DOHH2 (cell line): ENCODE data around the gene PASD1.

Experiments
- H3F3A ChIP-seq: fragments of 200-600 bp; sonication (generic), shearing (Covaris generic); 2 replicates; pipeline ENCODE4 v1.6.0; 2016; ENCODE audit warnings: antibody characterized with exemption, mild to moderate bottlenecking; ENCODE audit not compliant: control insufficient read depth, insufficient read depth
- H3K27ac ChIP-seq: fragments of 200-600 bp; sonication (generic); 2 replicates; pipeline ENCODE4 v1.5.1; 2014; ENCODE audit warnings: low read depth, mild to moderate bottlenecking, low read length, moderate library complexity
- H3K27me3 ChIP-seq: fragments of 200-600 bp; sonication (generic); 2 replicates; pipeline ENCODE4 v1.6.1; 2014; ENCODE audit warnings: mild to moderate bottlenecking, low read length, mixed read lengths; ENCODE audit not compliant: control insufficient read depth
- H3K36me3 ChIP-seq: fragments of 200-600 bp; sonication (generic); 2 replicates; pipeline ENCODE4 v1.6.1; 2014; ENCODE audit warnings: mild to moderate bottlenecking, low read length, moderate library complexity, mixed read lengths; ENCODE audit not compliant: control insufficient read depth
- H3K4me1 ChIP-seq: fragments of 200-600 bp; sonication (generic); 2 replicates; pipeline ENCODE4 v1.6.1; 2014; ENCODE audit warnings: mild to moderate bottlenecking, low read length, mixed read lengths; ENCODE audit not compliant: control insufficient read depth
- H3K4me2 ChIP-seq: fragments of 200-600 bp; sonication (generic); 2 replicates; pipeline ENCODE4 v1.6.0; 2014; ENCODE audit warnings: mild to moderate bottlenecking, low read length, moderate library complexity
- H3K4me3 ChIP-seq: fragments of 200-600 bp; sonication (generic); 2 replicates; pipeline ENCODE4 v1.5.1; 2014; ENCODE audit warnings: mild to moderate bottlenecking, low read length, mixed read lengths
- H3K79me2 ChIP-seq: fragments of 200-600 bp; sonication (generic); 2 replicates; pipeline ENCODE4 v1.6.1; 2014; ENCODE audit warnings: mild to moderate bottlenecking, low read length, mixed read lengths; ENCODE audit not compliant: control insufficient read depth
- H3K9me2 ChIP-seq: fragments of 200-600 bp; sonication (generic); replicated peaks from 2 replicates; pipeline ENCODE4 v1.6.1; 2014; ENCODE audit warnings: mild to moderate bottlenecking, low read length, mixed read lengths; ENCODE audit not compliant: control insufficient read depth
- H3K9me3 ChIP-seq: fragments of 200-600 bp; sonication (generic); 2 replicates; pipeline ENCODE4 v1.6.1; 2014; ENCODE audit warnings: antibody characterized with exemption, low read length, mixed read lengths; ENCODE audit not compliant: control insufficient read depth, insufficient read depth
- H4K20me1 ChIP-seq: fragments of 200-600 bp; sonication (generic); 2 replicates; pipeline ENCODE4 v1.6.0; 2014; ENCODE audit warnings: low read depth, mild to moderate bottlenecking, antibody characterized with exemption, low read length, moderate library complexity; ENCODE audit not compliant: control insufficient read depth, insufficient read depth
- EZH2phosphoT487 ChIP-seq: fragments of 200-600 bp; sonication (generic); IDR thresholded peaks from 2 replicates; pipeline ENCODE4 v1.6.1; 2017; ENCODE audit warnings: borderline replicate concordance, mild to moderate bottlenecking, antibody characterized with exemption, low read length, moderate library complexity, mixed read lengths
- TF ChIP-seq, protein P1 (sequence below): fragments of 200-600 bp; sonication (generic); IDR thresholded peaks from one replicate; pipeline ENCODE4 v1.5.1; 2014; ENCODE audit warnings: antibody characterized with exemption, mild to moderate bottlenecking, low read depth, low read length; ENCODE audit not compliant: poor library complexity, severe bottlenecking

The PASD1 gene

DNA sequence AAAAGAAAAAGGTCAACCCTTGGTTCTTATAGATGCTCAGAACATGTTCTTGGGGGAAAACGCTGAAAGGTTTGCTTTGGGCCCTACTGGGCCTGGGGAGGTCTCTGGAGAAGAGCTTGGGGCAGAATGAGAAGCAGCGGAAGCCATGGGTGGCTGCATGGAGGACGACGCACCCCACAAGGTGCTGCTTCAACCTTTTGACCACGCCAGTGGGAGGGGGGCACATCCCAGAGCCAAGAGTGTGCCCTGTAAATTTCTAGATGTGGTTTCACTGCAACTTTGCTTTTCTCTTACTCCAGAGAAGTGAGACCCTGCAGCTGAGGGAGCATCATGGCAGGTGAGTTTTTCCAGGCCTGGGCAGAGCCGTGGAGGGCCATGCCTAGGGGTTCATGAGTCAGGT lies 135.0 kb downstream of the PASD1 start:
- Histone ChIP-seq H3K9me2 (no peaks in the 10 kb centered on the region), H3F3A (no peaks in the 10 kb centered on the region), H4K20me1 (no peaks in the 10 kb centered on the region), H3K4me1 (no peaks in the 10 kb centered on the region), H3K9me3 (no peaks in the 10 kb centered on the region), H3K36me3 (no peaks in the 10 kb centered on the region), H3K79me2 (no peaks in the 10 kb centered on the region), H3K4me2 (no peak overlapping the region), H3K27ac (no peak overlapping the region), H3K4me3 (no peak overlapping the region), H3K27me3 (no peaks in the 10 kb centered on the region)
- TF ChIP-seq EZH2phosphoT487, result no peak
- TF ChIP-seq, protein P1, sequence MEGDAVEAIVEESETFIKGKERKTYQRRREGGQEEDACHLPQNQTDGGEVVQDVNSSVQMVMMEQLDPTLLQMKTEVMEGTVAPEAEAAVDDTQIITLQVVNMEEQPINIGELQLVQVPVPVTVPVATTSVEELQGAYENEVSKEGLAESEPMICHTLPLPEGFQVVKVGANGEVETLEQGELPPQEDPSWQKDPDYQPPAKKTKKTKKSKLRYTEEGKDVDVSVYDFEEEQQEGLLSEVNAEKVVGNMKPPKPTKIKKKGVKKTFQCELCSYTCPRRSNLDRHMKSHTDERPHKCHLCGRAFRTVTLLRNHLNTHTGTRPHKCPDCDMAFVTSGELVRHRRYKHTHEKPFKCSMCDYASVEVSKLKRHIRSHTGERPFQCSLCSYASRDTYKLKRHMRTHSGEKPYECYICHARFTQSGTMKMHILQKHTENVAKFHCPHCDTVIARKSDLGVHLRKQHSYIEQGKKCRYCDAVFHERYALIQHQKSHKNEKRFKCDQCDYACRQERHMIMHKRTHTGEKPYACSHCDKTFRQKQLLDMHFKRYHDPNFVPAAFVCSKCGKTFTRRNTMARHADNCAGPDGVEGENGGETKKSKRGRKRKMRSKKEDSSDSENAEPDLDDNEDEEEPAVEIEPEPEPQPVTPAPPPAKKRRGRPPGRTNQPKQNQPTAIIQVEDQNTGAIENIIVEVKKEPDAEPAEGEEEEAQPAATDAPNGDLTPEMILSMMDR, result no peak

DNA sequence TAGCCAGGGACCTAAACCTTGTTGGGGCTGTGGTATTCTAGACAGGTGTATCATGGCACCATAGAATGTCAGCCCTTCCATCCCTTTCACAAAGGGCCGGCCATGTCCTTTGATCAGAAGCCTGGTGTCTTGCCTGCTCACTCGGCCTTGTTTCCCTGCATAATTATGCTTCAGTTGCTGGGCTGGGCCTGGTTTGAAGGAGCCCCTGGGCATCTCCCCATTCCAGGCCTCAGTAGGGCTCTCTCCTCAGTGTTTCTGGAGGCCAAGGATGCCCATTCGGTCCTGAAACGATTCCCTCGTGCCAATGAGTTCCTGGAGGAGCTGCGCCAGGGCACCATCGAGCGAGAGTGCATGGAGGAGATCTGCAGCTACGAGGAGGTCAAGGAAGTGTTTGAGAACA lies 136.3 kb downstream of the PASD1 start:
- Histone ChIP-seq H3K36me3 (no peaks in the 10 kb centered on the region), H3K27ac (no peak overlapping the region), H3K4me2 (no peak overlapping the region), H3K79me2 (no peaks in the 10 kb centered on the region), H3K27me3 (no peaks in the 10 kb centered on the region), H3K9me3 (no peaks in the 10 kb centered on the region), H3K9me2 (no peaks in the 10 kb centered on the region), H3F3A (no peaks in the 10 kb centered on the region), H3K4me1 (no peaks in the 10 kb centered on the region), H3K4me3 (no peak overlapping the region), H4K20me1 (no peaks in the 10 kb centered on the region)
- TF ChIP-seq, protein P1, result no peak
- no peak for TF ChIP-seq EZH2phosphoT487

DNA sequence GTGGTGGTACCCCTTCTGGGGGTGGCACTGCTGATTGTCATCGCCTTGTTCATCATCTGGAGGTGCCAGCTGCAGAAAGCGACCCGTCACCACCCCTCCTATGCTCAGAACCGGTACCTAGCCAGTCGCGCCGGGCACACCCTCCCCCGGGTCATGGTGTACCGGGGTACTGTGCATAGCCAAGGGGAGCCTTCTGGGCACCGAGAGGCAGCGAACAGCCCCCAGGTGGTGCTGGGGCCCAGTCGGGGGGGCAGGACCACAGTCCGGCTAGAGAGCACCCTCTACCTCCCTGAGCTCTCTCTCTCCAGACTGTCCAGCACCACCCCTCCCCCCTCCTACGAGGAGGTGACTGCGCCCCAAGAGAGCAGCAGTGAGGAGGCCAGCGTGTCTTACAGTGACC lies 137.1 kb downstream of the PASD1 start:
- Histone ChIP-seq H3K27me3 (no peaks in the 10 kb centered on the region), H3K27ac (no peak overlapping the region), H3K9me2 (no peaks in the 10 kb centered on the region), H3K9me3 (no peaks in the 10 kb centered on the region), H3K79me2 (no peaks in the 10 kb centered on the region), H3F3A (no peaks in the 10 kb centered on the region), H3K4me2 (no peak overlapping the region), H3K4me1 (no peaks in the 10 kb centered on the region), H4K20me1 (no peaks in the 10 kb centered on the region), H3K4me3 (no peak overlapping the region), H3K36me3 (no peaks in the 10 kb centered on the region)
- no peak for TF ChIP-seq EZH2phosphoT487
- TF ChIP-seq, protein P1, result no peak

DNA sequence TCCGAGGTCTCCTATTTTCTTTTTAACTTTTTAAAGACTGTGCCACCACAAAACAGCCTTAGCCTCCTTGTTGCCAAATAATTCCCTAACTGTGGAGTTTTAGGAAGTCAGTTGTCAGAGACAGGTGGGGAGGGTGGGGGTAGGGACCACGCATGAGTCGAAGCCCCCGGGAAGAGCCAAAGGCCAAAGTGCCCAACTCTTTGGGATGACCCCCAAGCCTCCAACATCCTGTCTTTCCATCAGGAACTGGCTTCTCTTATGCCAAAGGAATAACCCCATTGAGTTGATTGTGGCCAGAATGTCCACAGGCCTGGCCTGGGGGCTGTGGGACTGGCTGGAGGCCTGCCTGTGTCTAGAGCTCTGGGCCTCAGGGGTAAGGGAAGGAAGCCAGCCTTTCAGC lies 137.6 kb downstream of the PASD1 start:
- no peak for TF ChIP-seq EZH2phosphoT487
- TF ChIP-seq, protein P1, result no peak

More for the DNA sequence above, 137.6 kb downstream of the PASD1 start:
- no peaks in the 10 kb centered on the region for H3K36me3 ChIP-seq
- H4K20me1 ChIP-seq, result no peaks in the 10 kb centered on the region
- no peaks in the 10 kb centered on the region for H3K4me1 ChIP-seq
- no peak overlapping the region for H3K4me2 ChIP-seq
- H3K9me2 ChIP-seq, result no peaks in the 10 kb centered on the region
- no peak overlapping the region for H3K4me3 ChIP-seq
- H3K27me3 ChIP-seq, result no peaks in the 10 kb centered on the region
- no peaks in the 10 kb centered on the region for H3F3A ChIP-seq
- H3K27ac ChIP-seq, result no peak overlapping the region
- no peaks in the 10 kb centered on the region for H3K9me3 ChIP-seq
- H3K79me2 ChIP-seq, result no peaks in the 10 kb centered on the region
